ENCODE measurements around the gene DHRS3. TPM values are rescaled to one million over a fixed set of nuclear protein-coding genes. Genes with fewer than 3 reads are reported as not detected.
A peak's percentile ranks its signal among the peaks of the same experiment; 100 is the strongest.

Gene DHRS3
- total and polyA plus RNA-seq, 2 of the 13 experiments (the other 11 are each of a cell fraction or from before 2014, with no cell fraction given), result 48.5 to 90.5 TPM

DNA sequence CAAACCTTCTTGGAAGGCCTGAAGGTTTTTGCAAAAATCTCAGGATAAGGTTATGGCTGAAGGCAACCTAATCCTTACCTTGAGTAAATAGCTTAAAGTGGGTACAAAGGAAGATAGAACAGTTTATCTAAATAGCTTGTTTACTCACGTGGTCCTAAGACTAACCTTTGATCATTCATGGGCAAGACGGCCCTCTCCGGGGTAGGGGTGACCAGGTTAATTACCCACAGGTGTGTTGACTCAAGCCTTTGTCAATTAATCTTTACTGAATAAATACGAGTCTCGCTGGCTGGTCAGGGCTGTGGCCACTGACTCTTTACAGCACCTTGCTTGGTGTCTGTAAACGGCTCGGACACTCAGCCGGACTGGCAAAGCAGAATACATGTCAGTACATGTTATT is 36.6 kb upstream of the DHRS3 start (continued):
- TF ChIP-seq, protein P1, sequence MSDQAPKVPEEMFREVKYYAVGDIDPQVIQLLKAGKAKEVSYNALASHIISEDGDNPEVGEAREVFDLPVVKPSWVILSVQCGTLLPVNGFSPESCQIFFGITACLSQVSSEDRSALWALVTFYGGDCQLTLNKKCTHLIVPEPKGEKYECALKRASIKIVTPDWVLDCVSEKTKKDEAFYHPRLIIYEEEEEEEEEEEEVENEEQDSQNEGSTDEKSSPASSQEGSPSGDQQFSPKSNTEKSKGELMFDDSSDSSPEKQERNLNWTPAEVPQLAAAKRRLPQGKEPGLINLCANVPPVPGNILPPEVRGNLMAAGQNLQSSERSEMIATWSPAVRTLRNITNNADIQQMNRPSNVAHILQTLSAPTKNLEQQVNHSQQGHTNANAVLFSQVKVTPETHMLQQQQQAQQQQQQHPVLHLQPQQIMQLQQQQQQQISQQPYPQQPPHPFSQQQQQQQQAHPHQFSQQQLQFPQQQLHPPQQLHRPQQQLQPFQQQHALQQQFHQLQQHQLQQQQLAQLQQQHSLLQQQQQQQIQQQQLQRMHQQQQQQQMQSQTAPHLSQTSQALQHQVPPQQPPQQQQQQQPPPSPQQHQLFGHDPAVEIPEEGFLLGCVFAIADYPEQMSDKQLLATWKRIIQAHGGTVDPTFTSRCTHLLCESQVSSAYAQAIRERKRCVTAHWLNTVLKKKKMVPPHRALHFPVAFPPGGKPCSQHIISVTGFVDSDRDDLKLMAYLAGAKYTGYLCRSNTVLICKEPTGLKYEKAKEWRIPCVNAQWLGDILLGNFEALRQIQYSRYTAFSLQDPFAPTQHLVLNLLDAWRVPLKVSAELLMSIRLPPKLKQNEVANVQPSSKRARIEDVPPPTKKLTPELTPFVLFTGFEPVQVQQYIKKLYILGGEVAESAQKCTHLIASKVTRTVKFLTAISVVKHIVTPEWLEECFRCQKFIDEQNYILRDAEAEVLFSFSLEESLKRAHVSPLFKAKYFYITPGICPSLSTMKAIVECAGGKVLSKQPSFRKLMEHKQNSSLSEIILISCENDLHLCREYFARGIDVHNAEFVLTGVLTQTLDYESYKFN (CRISPR knock-in tag; conservative IDR thresholded peaks at IDR 0.05), result peak; percentile 45; the same call in 1 of the 2 replicates
- TF ChIP-seq, protein P2, sequence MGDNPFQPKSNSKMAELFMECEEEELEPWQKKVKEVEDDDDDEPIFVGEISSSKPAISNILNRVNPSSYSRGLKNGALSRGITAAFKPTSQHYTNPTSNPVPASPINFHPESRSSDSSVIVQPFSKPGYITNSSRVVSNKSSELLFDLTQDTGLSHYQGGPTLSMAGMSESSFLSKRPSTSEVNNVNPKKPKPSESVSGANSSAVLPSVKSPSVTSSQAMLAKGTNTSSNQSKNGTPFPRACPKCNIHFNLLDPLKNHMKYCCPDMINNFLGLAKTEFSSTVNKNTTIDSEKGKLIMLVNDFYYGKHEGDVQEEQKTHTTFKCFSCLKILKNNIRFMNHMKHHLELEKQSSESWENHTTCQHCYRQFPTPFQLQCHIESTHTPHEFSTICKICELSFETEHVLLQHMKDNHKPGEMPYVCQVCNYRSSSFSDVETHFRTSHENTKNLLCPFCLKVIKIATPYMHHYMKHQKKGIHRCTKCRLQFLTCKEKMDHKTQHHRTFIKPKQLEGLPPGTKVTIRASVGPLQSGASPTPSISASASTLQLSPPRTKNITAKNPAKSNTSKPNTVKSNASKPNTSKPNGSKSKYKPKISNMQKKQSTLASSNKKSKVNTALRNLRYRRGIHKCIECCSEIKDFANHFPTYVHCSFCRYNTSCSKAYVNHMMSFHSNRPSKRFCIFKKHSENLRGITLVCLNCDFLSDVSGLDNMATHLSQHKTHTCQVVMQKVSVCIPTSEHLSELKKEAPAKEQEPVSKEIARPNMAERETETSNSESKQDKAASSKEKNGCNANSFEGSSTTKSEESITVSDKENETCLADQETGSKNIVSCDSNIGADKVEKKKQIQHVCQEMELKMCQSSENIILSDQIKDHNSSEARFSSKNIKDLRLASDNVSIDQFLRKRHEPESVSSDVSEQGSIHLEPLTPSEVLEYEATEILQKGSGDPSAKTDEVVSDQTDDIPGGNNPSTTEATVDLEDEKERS (CRISPR knock-in tag; IDR thresholded peaks at IDR 0.05), result no peak
- peak; percentile 30; the same call in 1 of the 2 replicates for TF ChIP-seq TBX3 (IDR thresholded peaks at IDR 0.05; ENCODE audit: borderline replicate concordance)
- TF ChIP-seq HHEX (CRISPR knock-in tag; IDR thresholded peaks at IDR 0.05), result peak; percentile 96
- no peak for TF ChIP-seq TARDBP (CRISPR knock-in tag; IDR thresholded peaks at IDR 0.05)
- TF ChIP-seq, protein P3, sequence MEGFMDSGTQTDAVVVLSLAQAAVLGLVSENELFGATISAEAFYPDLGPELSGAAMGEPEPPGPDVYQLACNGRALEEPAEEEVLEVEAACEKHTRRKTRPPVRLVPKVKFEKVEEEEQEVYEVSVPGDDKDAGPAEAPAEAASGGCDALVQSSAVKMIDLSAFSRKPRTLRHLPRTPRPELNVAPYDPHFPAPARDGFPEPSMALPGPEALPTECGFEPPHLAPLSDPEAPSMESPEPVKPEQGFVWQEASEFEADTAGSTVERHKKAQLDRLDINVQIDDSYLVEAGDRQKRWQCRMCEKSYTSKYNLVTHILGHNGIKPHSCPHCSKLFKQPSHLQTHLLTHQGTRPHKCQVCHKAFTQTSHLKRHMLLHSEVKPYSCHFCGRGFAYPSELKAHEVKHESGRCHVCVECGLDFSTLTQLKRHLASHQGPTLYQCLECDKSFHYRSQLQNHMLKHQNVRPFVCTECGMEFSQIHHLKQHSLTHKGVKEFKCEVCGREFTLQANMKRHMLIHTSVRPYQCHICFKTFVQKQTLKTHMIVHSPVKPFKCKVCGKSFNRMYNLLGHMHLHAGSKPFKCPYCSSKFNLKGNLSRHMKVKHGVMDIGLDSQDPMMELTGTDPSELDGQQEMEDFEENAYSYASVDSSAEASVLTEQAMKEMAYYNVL (CRISPR knock-in tag; IDR thresholded peaks at IDR 0.05; ENCODE audit: borderline replicate concordance), result no peak
- TF ChIP-seq SMAD1 (CRISPR knock-in tag; IDR thresholded peaks at IDR 0.05; ENCODE audit: borderline replicate concordance, low read depth), result no peak
- no peak for TF ChIP-seq ZNF577 (CRISPR knock-in tag; IDR thresholded peaks at IDR 0.05; ENCODE audit: borderline replicate concordance, low read depth)
- TF ChIP-seq MEIS1 (CRISPR knock-in tag; IDR thresholded peaks at IDR 0.05; ENCODE audit: borderline replicate concordance), result no peak
- TF ChIP-seq, protein P4, sequence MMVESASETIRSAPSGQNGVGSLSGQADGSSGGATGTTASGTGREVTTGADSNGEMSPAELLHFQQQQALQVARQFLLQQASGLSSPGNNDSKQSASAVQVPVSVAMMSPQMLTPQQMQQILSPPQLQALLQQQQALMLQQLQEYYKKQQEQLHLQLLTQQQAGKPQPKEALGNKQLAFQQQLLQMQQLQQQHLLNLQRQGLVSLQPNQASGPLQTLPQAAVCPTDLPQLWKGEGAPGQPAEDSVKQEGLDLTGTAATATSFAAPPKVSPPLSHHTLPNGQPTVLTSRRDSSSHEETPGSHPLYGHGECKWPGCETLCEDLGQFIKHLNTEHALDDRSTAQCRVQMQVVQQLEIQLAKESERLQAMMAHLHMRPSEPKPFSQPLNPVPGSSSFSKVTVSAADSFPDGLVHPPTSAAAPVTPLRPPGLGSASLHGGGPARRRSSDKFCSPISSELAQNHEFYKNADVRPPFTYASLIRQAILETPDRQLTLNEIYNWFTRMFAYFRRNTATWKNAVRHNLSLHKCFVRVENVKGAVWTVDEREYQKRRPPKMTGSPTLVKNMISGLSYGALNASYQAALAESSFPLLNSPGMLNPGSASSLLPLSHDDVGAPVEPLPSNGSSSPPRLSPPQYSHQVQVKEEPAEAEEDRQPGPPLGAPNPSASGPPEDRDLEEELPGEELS (CRISPR knock-in tag; IDR thresholded peaks at IDR 0.05), result peak; percentile 76
- TF ChIP-seq, protein P5, sequence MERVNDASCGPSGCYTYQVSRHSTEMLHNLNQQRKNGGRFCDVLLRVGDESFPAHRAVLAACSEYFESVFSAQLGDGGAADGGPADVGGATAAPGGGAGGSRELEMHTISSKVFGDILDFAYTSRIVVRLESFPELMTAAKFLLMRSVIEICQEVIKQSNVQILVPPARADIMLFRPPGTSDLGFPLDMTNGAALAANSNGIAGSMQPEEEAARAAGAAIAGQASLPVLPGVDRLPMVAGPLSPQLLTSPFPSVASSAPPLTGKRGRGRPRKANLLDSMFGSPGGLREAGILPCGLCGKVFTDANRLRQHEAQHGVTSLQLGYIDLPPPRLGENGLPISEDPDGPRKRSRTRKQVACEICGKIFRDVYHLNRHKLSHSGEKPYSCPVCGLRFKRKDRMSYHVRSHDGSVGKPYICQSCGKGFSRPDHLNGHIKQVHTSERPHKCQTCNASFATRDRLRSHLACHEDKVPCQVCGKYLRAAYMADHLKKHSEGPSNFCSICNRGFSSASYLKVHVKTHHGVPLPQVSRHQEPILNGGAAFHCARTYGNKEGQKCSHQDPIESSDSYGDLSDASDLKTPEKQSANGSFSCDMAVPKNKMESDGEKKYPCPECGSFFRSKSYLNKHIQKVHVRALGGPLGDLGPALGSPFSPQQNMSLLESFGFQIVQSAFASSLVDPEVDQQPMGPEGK (CRISPR knock-in tag; IDR thresholded peaks at IDR 0.05), result peak; percentile 50
- TF ChIP-seq NR2F1 (CRISPR knock-in tag; IDR thresholded peaks at IDR 0.05), result peak; percentile 51 to 61; a peak in 2 of 4 replicates
- no peak for TF ChIP-seq ISX (CRISPR knock-in tag; conservative IDR thresholded peaks at IDR 0.05)
